HG02884 (cell line): Measurements from ENCODE around the gene MATK.
"Not testable (repeated sequence)": the region's sequence is repeated elsewhere in the genome, so short reads cannot be mapped to it uniquely, and the experiment has no call there.

Source experiments
- ATAC-seq: cut with Tn5 transposase; IDR thresholded peaks from one replicate; pipeline ENCODE4 v1.9.1; 2021; ENCODE audit warnings: mild to moderate bottlenecking, moderate library complexity; ENCODE audit not compliant: unreplicated experiment

Gene MATK

GRCh38 chr19:3771000-3771905 is 14.9 kb downstream of the MATK start:
- no peak for ATAC-seq

GRCh38 chr19:3770136-3770999 is 15.8 kb downstream of the MATK start:
- no peak for ATAC-seq

- ATAC-seq: no peak
Observed at GRCh38 chr19:3769494-3769893, 16.7 kb downstream of the MATK start.

- no peak for ATAC-seq
Observed at GRCh38 chr19:3768748-3769099, 17.5 kb downstream of the MATK start.

- ATAC-seq: no peak
Observed at GRCh38 chr19:3768015-3768747, 18.0 kb downstream of the MATK start.

- ATAC-seq: no peak
Observed at GRCh38 chr19:3767050-3767449, 19.1 kb downstream of the MATK start.

GRCh38 chr19:3766520-3766919 is 19.7 kb downstream of the MATK start:
- no peak for ATAC-seq

- ATAC-seq: not testable (repeated sequence)
Observed at GRCh38 chr19:3765757-3766156, 20.4 kb downstream of the MATK start.

GRCh38 chr19:3765121-3765520 is 21.1 kb downstream of the MATK start:
- no peak for ATAC-seq

GRCh38 chr19:3762501-3763459 is 23.4 kb downstream of the MATK start, which contains the start of gene MRPL54:
Gene MRPL54, plus strand, starts transcription at chr19:3762682. Its CDS starts 19 bp downstream, at chr19:3762701.
- peak; percentile 71 for ATAC-seq

GRCh38 chr19:3762130-3762473 is 24.1 kb downstream of the MATK start:
- no peak for ATAC-seq

- ATAC-seq: peak; percentile 44
Observed at GRCh38 chr19:3761382-3762129, 24.6 kb downstream of the MATK start, which contains the start of gene APBA3. Gene APBA3, minus strand, starts transcription at chr19:3761692. Its CDS starts 1,428 bp downstream, at chr19:3760264.

- no peak for ATAC-seq
Observed at GRCh38 chr19:3760871-3761361, 25.3 kb downstream of the MATK start.

GRCh38 chr19:3759482-3760254 is 26.5 kb downstream of the MATK start:
- ATAC-seq: no peak

GRCh38 chr19:3758297-3758696 is 27.9 kb downstream of the MATK start:
- not testable (repeated sequence) for ATAC-seq

GRCh38 chr19:3757705-3758104 is 28.5 kb downstream of the MATK start:
- ATAC-seq: not testable (repeated sequence)

GRCh38 chr19:3753631-3754410 is 32.4 kb downstream of the MATK start:
- ATAC-seq: no peak
